ENCODE data around the gene C1QTNF4.

Gene C1QTNF4

DNA sequence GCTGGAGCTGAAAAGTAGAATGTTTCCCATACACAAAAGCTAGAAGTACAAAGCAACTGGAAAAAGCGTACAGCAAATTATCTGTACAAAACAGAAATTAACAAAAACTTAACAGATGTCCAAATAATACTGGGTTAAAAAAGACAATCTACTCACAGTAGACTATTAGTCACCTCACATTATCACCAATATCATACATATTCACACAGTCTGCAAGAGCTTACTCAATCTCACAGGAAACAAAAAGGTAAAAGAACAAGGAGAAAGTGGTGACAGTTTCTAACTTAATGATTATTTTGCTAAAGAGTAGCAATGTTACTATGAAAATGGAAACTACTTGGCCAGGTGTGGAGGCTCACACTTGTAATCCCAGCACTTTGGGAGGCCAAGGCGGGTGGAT lies 53.1 kb downstream of the C1QTNF4 start:
- TF ChIP-seq CTCF (IDR thresholded peaks at IDR 0.05; ENCODE audit: borderline replicate concordance, insufficient read depth, low read depth, low read length): no peak
- no peak overlapping the region for H3K4me3 ChIP-seq (ENCODE audit: low read depth, low read length)

- no peak overlapping the region for H3K4me3 ChIP-seq (ENCODE audit: low read depth, low read length)
- no peak for TF ChIP-seq CTCF (IDR thresholded peaks at IDR 0.05; ENCODE audit: borderline replicate concordance, insufficient read depth, low read depth, low read length)
Measured at GRCh38 chr11:47539681-47540039, 54.6 kb downstream of the C1QTNF4 start.

All from GM12875 (cell line).